CMK (cell line): ENCODE results near the gene CARD8.

ENCODE experiments used
- DNase-seq: peaks from one replicate; pipeline ENCODE4 v3.0.0-alpha.2; 2010; ENCODE audit warnings: low read depth

The CARD8 gene

GRCh38 chr19:48170817-48171347 is 84.8 kb downstream of the CARD8 start:
- no peak for DNase-seq

- peak; percentile 93 for DNase-seq
These were observed 85.5 kb downstream of the CARD8 start, which contains the start of the genes LIG1 and ZSWIM9 for GRCh38 chr19:48169939-48170803. TSS of gene LIG1 (minus strand) at chr19:48170344. CDS start at chr19:48165566, 4,778 bp downstream. TSS of gene ZSWIM9 (plus strand) at chr19:48170680. CDS start at chr19:48171803, 1,123 bp downstream.

GRCh38 chr19:48169578-48169938 is 86.2 kb downstream of the CARD8 start:
- DNase-seq = peak; percentile 49

GRCh38 chr19:48168689-48169088 is 87.0 kb downstream of the CARD8 start:
- DNase-seq = no peak

- DNase-seq = no peak
These were observed 97.4 kb downstream of the CARD8 start for GRCh38 chr19:48158210-48158790.
